ENCODE measurements around the gene ANXA6. TPM values are rescaled to one million over a fixed set of nuclear protein-coding genes. Genes with fewer than 3 reads are reported as not detected.
A peak's percentile ranks its signal among the peaks of the same experiment; 100 is the strongest.

Gene ANXA6
- total and polyA plus RNA-seq, 2 donors (not counting 1 experiment from before 2014, with no cell fraction given), result 136 to 300 TPM

DNA sequence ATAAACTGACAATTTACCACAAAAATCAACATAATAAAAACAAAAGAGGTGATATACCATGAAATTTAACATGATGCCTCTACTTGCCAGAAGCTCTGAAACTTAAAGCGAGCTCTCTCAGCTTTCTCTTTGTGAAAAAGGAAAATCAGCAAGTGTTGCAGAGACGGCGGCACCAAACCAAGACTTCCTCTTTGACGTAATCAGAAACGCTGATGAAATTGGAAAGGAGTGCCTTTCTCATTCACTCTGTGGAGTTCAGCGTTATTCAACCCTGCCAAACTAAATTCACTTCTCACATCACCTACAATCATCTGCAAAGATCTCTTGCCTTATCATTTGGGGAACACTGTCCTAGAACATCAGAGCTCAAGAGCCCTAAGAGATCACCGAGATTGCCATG lies 32.2 kb downstream of the ANXA6 start:
- TF ChIP-seq CTCF (IDR thresholded peaks at IDR 0.05), result no peak
- TF ChIP-seq EZH2 (IDR thresholded peaks at IDR 0.05; ENCODE audit: borderline replicate concordance, insufficient read depth, low read depth, low read length, poor library complexity, severe bottlenecking), result no peak
- POLR2A ChIA-PET, result interaction anchor here (0.7 to 3.2 kb wide), 20 partner anchors 8 to 715 kb away, joined by 3 to 25 read pairs (median 5); partner anchors contain the start of gene ANXA6
- Mint-ChIP-seq H3K9me3 (ENCODE audit: insufficient read depth) (no peaks in the 10 kb centered on the region), H3K27me3 (no peaks in the 10 kb centered on the region), H3K27ac (peak overlapping the region; percentile 91), H3K4me1 (peaks cover 74% of the 10 kb centered on the region), H3K4me3 (peak overlapping the region; percentile 88)
- Histone ChIP-seq H3K4me2 (replicated peaks; ENCODE audit: low read depth, low read length, poor library complexity, severe bottlenecking) (peak overlapping the region; percentile 62), H3K79me2 (ENCODE audit: control insufficient read depth, insufficient read depth, low read length) (peaks cover 68% of the 10 kb centered on the region), H3K4me1 (ENCODE audit: control insufficient read depth in 2 of 2, insufficient read depth in 2 of 2, low read length in 2 of 2) (peaks cover 50 to 74% of the 10 kb centered on the region in 2 donors), H2AFZ (ENCODE audit: insufficient read depth, low read depth, low read length, poor library complexity, severe bottlenecking) (no peak overlapping the region), H3K4me3 (ENCODE audit: control extremely low read depth in 1 of 5, extremely low read depth in 1 of 5, insufficient read depth in 1 of 5, low read depth in 2 of 5, low read length in 4 of 5) (peak overlapping the region in 1 of 5 experiments; percentile 12), H3K9me3 (ENCODE audit: control extremely low read depth in 1 of 3, control insufficient read depth in 2 of 3, insufficient read depth in 1 of 3, low read length in 2 of 3) (no peaks in the 10 kb centered on the region), H3K36me3 (replicated peaks in 1 of 2; ENCODE audit: control extremely low read depth in 1 of 2, control insufficient read depth in 1 of 2, extremely low read depth in 1 of 2, insufficient read depth in 2 of 2, low read length in 1 of 2) (peaks cover 22 to 89% of the 10 kb centered on the region in 2 experiments), H3K9ac (ENCODE audit: low read length) (peak overlapping the region; percentile 8), H3K27ac (ENCODE audit: low read length in 2 of 2) (peak overlapping the region; percentile 87 to 91), H4K20me1 (ENCODE audit: control insufficient read depth, insufficient read depth, low read length, poor library complexity, severe bottlenecking) (peaks cover 35% of the 10 kb centered on the region), H3K27me3 (replicated peaks in 1 of 4; ENCODE audit: control extremely low read depth in 1 of 4, control insufficient read depth in 3 of 4, insufficient read depth in 4 of 4, low read length in 3 of 4) (no peaks in the 10 kb centered on the region)
- CTCF ChIA-PET, result interaction anchor here (0.6 to 48.0 kb wide), 40 partner anchors 12 to 323 kb away, joined by 3 to 1701 read pairs (median 6); partner anchors contain the start of genes ANXA6, GM2A, IRGM and TNIP1
- 4% methylated on average over 4 of the region's 7 CpGs for WGBS (ENCODE audit: insufficient coverage)
- ATAC-seq (ENCODE audit: low read depth), result peak; percentile 8
- peak; percentile 82 for DNase-seq
- intact Hi-C loops (cut with micrococcal nuclease), result loop anchor here (2.0 kb wide), 2 partner anchors 15 to 127 kb away; partner anchors contain the start of gene GM2A

All from B cell (primary cell).